Right hindlimb (tissue), 1 donor: ENCODE results near the gene SRPX.

Experiments used
- DNase-seq: peaks from one replicate; pipeline ENCODE4 v3.0.0-alpha.2; 2018

SRPX gene

GRCh38 chrX:38206542-38206941, 14.1 kb downstream of the SRPX start:
- DNase-seq: no peak

- no peak for DNase-seq
These were observed 14.6 kb downstream of the SRPX start for GRCh38 chrX:38206036-38206435.

- DNase-seq: no peak
These were observed 15.6 kb downstream of the SRPX start for GRCh38 chrX:38205039-38205438.

GRCh38 chrX:38192007-38192810, 28.5 kb downstream of the SRPX start:
- no peak for DNase-seq

- no peak for DNase-seq
These were observed 31.0 kb downstream of the SRPX start for GRCh38 chrX:38189431-38190250.

GRCh38 chrX:38183596-38183995, 37.1 kb downstream of the SRPX start:
- DNase-seq: no peak

- no peak for DNase-seq
These were observed 39.3 kb downstream of the SRPX start for GRCh38 chrX:38181357-38181756.

- no peak for DNase-seq
These were observed 42.3 kb downstream of the SRPX start for GRCh38 chrX:38178396-38178795.

- DNase-seq: no peak
These were observed 45.5 kb downstream of the SRPX start for GRCh38 chrX:38175139-38175538.

GRCh38 chrX:38172596-38172995, 48.1 kb downstream of the SRPX start:
- DNase-seq: no peak

- DNase-seq: no peak
These were observed 50.1 kb downstream of the SRPX start for GRCh38 chrX:38170556-38170955.

GRCh38 chrX:38166478-38167083, 54.1 kb downstream of the SRPX start:
- no peak for DNase-seq

GRCh38 chrX:38165023-38165422, 55.6 kb downstream of the SRPX start:
- no peak for DNase-seq

GRCh38 chrX:38163193-38163592, 57.5 kb downstream of the SRPX start:
- DNase-seq: no peak

- DNase-seq: no peak
These were observed 63.8 kb downstream of the SRPX start for GRCh38 chrX:38156838-38157237.

GRCh38 chrX:38154818-38155217, 65.9 kb downstream of the SRPX start:
- no peak for DNase-seq

GRCh38 chrX:38154340-38154739, 66.3 kb downstream of the SRPX start:
- no peak for DNase-seq

- no peak for DNase-seq
These were observed 69.2 kb downstream of the SRPX start for GRCh38 chrX:38151441-38151840.

GRCh38 chrX:38150993-38151392, 69.7 kb downstream of the SRPX start:
- no peak for DNase-seq

- DNase-seq: no peak
These were observed 71.7 kb downstream of the SRPX start for GRCh38 chrX:38149016-38149415.

- DNase-seq: no peak
These were observed 78.1 kb downstream of the SRPX start for GRCh38 chrX:38142610-38143009.

- no peak for DNase-seq
These were observed 81.8 kb downstream of the SRPX start for GRCh38 chrX:38138900-38139299.

GRCh38 chrX:38138157-38138891, 82.3 kb downstream of the SRPX start:
- no peak for DNase-seq
